ENCODE results near the gene FAM9B.

FAM9B gene

DNA sequence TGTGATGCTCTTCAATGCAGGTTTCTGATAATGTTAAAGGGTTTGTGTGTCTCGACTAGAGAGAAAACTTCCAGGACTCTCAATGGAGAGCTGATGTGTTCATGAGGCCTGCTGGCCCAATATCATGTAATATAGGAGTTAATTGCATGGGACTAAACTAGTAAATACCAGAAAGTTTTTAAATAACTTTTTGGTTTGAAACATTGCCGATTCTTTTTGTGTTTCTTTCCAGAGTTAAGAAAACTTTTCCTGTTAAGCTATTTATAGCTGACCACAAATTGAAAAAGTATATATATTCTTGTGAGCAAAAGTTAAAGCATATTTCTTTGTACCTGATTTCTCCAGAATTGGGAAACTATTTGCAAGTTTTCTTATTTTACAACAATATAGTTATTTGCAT lies 49.7 kb downstream of the FAM9B start:
- Histone ChIP-seq H3K9me3 (no peaks in the 10 kb centered on the region), H3K4me1 (peaks cover 9% of the 10 kb centered on the region), H3K4me2 (peak overlapping the region; percentile 39), H3K27ac (no peak overlapping the region), H4K20me1 (no peaks in the 10 kb centered on the region), H3K9ac (no peak overlapping the region), H3K36me3 (no peaks in the 10 kb centered on the region), H3K27me3 (no peaks in the 10 kb centered on the region), H3K4me3 (no peak overlapping the region)
- TF ChIP-seq Cebpa-rat (IDR thresholded peaks at IDR 0.05): no peak

- H3K9ac ChIP-seq: no peak overlapping the region
- H3K4me2 ChIP-seq: no peak overlapping the region
- no peak overlapping the region for H3K4me3 ChIP-seq
- TF ChIP-seq Cebpa-rat (IDR thresholded peaks at IDR 0.05): no peak
- H3K4me1 ChIP-seq: peaks cover 9% of the 10 kb centered on the region
- H3K9me3 ChIP-seq: no peaks in the 10 kb centered on the region
- H4K20me1 ChIP-seq: no peaks in the 10 kb centered on the region
- no peaks in the 10 kb centered on the region for H3K27me3 ChIP-seq
- no peak overlapping the region for H3K27ac ChIP-seq
- H3K36me3 ChIP-seq: no peaks in the 10 kb centered on the region
Measured at GRCh38 chrX:8981723-8982122, 52.2 kb downstream of the FAM9B start.

GRCh38 chrX:8980756-8981155 lies 53.2 kb downstream of the FAM9B start:
- no peak overlapping the region for H3K9ac ChIP-seq
- no peaks in the 10 kb centered on the region for H3K9me3 ChIP-seq
- H3K4me3 ChIP-seq: no peak overlapping the region
- no peak for TF ChIP-seq Cebpa-rat (IDR thresholded peaks at IDR 0.05)
- H4K20me1 ChIP-seq: no peaks in the 10 kb centered on the region
- no peaks in the 10 kb centered on the region for H3K36me3 ChIP-seq
- no peaks in the 10 kb centered on the region for H3K27me3 ChIP-seq
- H3K4me2 ChIP-seq: no peak overlapping the region
- no peak overlapping the region for H3K27ac ChIP-seq
- peaks cover 9% of the 10 kb centered on the region for H3K4me1 ChIP-seq
